HepG2 (cell line): Measurements from ENCODE around the gene DIAPH3. TPM values are rescaled to one million over a fixed set of nuclear protein-coding genes. Genes with fewer than 3 reads are reported as not detected.

Experiments
- ATAC-seq: fragments of 200-7000 bp; cut with Tn5 transposase; 3 replicates; pipeline ENCODE4 v1.9.1; 2020; ENCODE audit warnings: mild to moderate bottlenecking, moderate library complexity
- BruUV-seq: library from RNA; stranded (reverse); fragments of 400-500 nt; replicated peaks from 2 replicates; lab custom pipeline; 2021; lab: Mats Ljungman, UMichigan
- CTCF ChIA-PET: fragments of 300-600 bp; formaldehyde crosslinking; extraction: SDS; loops from one replicate; lab custom pipeline; 2021; ENCODE audit warnings: low total read pairs, inconsistent platforms, low intra/inter-chr PET ratio; lab: Yijun Ruan, JAX
- POLR2A ChIA-PET: fragments of 350-600 bp; sonication (Branson Sonifier 250); formaldehyde crosslinking; loops from one replicate; lab custom pipeline; 2020; ENCODE audit warnings: antibody characterized with exemption, inconsistent platforms; lab: Yijun Ruan, JAX
- DNase-seq: peaks from one replicate; pipeline ENCODE4 v3.0.0-alpha.2; 2015; ENCODE audit warnings: low spot score
- FAIRE-seq: peaks from 3 replicates; lab custom pipeline; 2011; peaks lifted over from hg19 to GRCh38; lab: Jason Lieb, UNC
- H2AFZ ChIP-seq: one replicate; pipeline ENCODE4 v1.6.1; 2011; ENCODE audit warnings: low read length, inconsistent platforms
- H3K27ac ChIP-seq: fragments of 300-600 bp; 3 replicates; pipeline ENCODE4 v1.8.0; 2011; ENCODE audit warnings: mixed run types, mild to moderate bottlenecking, mixed read lengths, low read length, inconsistent platforms; ENCODE audit not compliant: insufficient read depth; ENCODE audit errors: extremely low read length
- H3K27me3 ChIP-seq, 2 experiments: fragments of 200-600 bp in 1 of 2; 2 replicates in 1 of 2; 3 replicates in 1 of 2; pipeline versions ENCODE4 v1.6.0 to v1.8.0; 2011; ENCODE audit warnings: low read length in 2 of 2, mild to moderate bottlenecking in 2 of 2, moderate library complexity in 2 of 2, inconsistent platforms in 1 of 2; ENCODE audit not compliant: insufficient read depth in 2 of 2, control insufficient read depth in 1 of 2
- H3K36me3 ChIP-seq, 2 experiments: fragments of 200-600 bp in 1 of 2; replicated peaks in 1 of 2; 2 replicates in 1 of 2; 3 replicates in 1 of 2; pipeline versions ENCODE4 v1.5.1 to v1.8.0; 2011; ENCODE audit warnings: low read length in 2 of 2, inconsistent platforms in 1 of 2; ENCODE audit not compliant: insufficient read depth in 2 of 2, control insufficient read depth in 1 of 2
- H3K4me1 ChIP-seq: 2 replicates; pipeline ENCODE4 v1.5.1; 2012; ENCODE audit warnings: low read length, inconsistent platforms; ENCODE audit not compliant: insufficient read depth
- H3K4me2 ChIP-seq: 2 replicates; pipeline ENCODE4 v1.6.0; 2011; ENCODE audit warnings: low read depth, low read length, inconsistent platforms
- H3K4me3 ChIP-seq, 3 experiments: fragments of 200-600 bp in 1 of 3; sonication (generic), shearing (Covaris generic) in 1 of 3; replicated peaks in 1 of 3; 2 replicates each; pipeline ENCODE4 v1.5.1; 2011 to 2016; ENCODE audit warnings: low read length in 3 of 3, inconsistent platforms in 2 of 3, low read depth in 2 of 3, mild to moderate bottlenecking in 2 of 3, control low read depth in 1 of 3, mixed read lengths in 1 of 3; ENCODE audit not compliant: insufficient read depth in 1 of 3
- H3K79me2 ChIP-seq: one replicate; pipeline ENCODE4 v1.6.1; 2011; ENCODE audit warnings: low read length, inconsistent platforms; ENCODE audit not compliant: insufficient read depth
- H3K9ac ChIP-seq: 2 replicates; pipeline ENCODE4 v1.6.0; 2011; ENCODE audit warnings: mild to moderate bottlenecking, low read depth, low read length, inconsistent platforms; ENCODE audit not compliant: insufficient read depth
- H3K9me3 ChIP-seq: 2 replicates; pipeline ENCODE4 v1.5.1; 2012; ENCODE audit warnings: mild to moderate bottlenecking, low read length
- H4K20me1 ChIP-seq: 2 replicates; pipeline ENCODE4 v1.6.0; 2011; ENCODE audit warnings: inconsistent platforms, mild to moderate bottlenecking, low read length, moderate library complexity; ENCODE audit not compliant: insufficient read depth
- ADNP ChIP-seq: sonication (generic); formaldehyde crosslinking; IDR thresholded peaks from 2 replicates; pipeline ENCODE4 v1.4.0; 2020; ENCODE audit warnings: missing genetic modification reagents
- ATRX ChIP-seq: sonication (generic); formaldehyde crosslinking; IDR thresholded peaks from 2 replicates; pipeline ENCODE4 v1.4.0; 2020; ENCODE audit warnings: missing genetic modification reagents, borderline replicate concordance
- BATF2 ChIP-seq: sonication (generic); formaldehyde crosslinking; IDR thresholded peaks from 2 replicates; pipeline ENCODE4 v1.8.0; 2022; ENCODE audit warnings: mild to moderate bottlenecking, missing genetic modification reagents, moderate library complexity
- BCL6 ChIP-seq: IDR thresholded peaks from 2 replicates; pipeline ENCODE4 v1.6.1; 2016; ENCODE audit warnings: missing genetic modification reagents, missing compliant biosample characterization
- CENPX ChIP-seq: sonication (generic); formaldehyde crosslinking; IDR thresholded peaks from 2 replicates; pipeline ENCODE4 v1.9.0; 2021; ENCODE audit warnings: mild to moderate bottlenecking, missing genetic modification reagents, moderate library complexity
- DMAP1 ChIP-seq: IDR thresholded peaks from 2 replicates; pipeline ENCODE4 v1.6.1; 2016
- HNRNPK ChIP-seq: fragments of 200-400 bp; formaldehyde crosslinking; IDR thresholded peaks from 2 replicates; pipeline ENCODE4 v1.6.1; 2018; ENCODE audit warnings: low read length, low read depth, moderate library complexity, mild to moderate bottlenecking; ENCODE audit not compliant: poor library complexity, severe bottlenecking
- HOMEZ ChIP-seq: IDR thresholded peaks from 2 replicates; pipeline ENCODE4 v1.6.1; 2016; ENCODE audit warnings: low read depth
- KDM3A ChIP-seq: IDR thresholded peaks from 2 replicates; pipeline ENCODE4 v1.6.1; 2018; ENCODE audit warnings: low read depth, missing compliant biosample characterization
- SYNCRIP ChIP-seq: fragments of 200-400 bp; formaldehyde crosslinking; IDR thresholded peaks from 2 replicates; pipeline ENCODE4 v1.6.1; 2018; ENCODE audit warnings: mild to moderate bottlenecking, low read depth, low read length; ENCODE audit not compliant: insufficient read depth
- ZNF331 ChIP-seq: sonication (generic); formaldehyde crosslinking; IDR thresholded peaks from 2 replicates; pipeline ENCODE4 v1.4.0; 2020; ENCODE audit warnings: missing genetic modification reagents
- ZNF335 ChIP-seq: sonication (generic); formaldehyde crosslinking; IDR thresholded peaks from 2 replicates; pipeline ENCODE4 v1.4.0; 2020; ENCODE audit warnings: missing genetic modification reagents
- ZNF367 ChIP-seq: sonication (generic); formaldehyde crosslinking; IDR thresholded peaks from 2 replicates; pipeline ENCODE4 v1.4.0; 2020; ENCODE audit warnings: missing genetic modification reagents, borderline replicate concordance
- ZNF563 ChIP-seq: sonication (generic); formaldehyde crosslinking; IDR thresholded peaks from 2 replicates; pipeline ENCODE4 v1.8.0; 2022; ENCODE audit warnings: mild to moderate bottlenecking, moderate library complexity, missing genetic modification reagents
- ZNF773 ChIP-seq: sonication (generic); formaldehyde crosslinking; IDR thresholded peaks from 2 replicates; pipeline ENCODE4 v1.4.0; 2020; ENCODE audit warnings: missing genetic modification reagents, borderline replicate concordance
- WGBS: methylation state at CpG from one replicate; pipeline ENCODE4 v1.1.6; 2017; ENCODE audit warnings: low lambda C conversion rate; 5-methylcytosine and 5-hydroxymethylcytosine counted together
- in situ Hi-C: cut with HindIII; loops from 2 replicates; pipeline ENCODE4 v1.10.0; 2017; ENCODE audit warnings: low pct_unique_long_range_greater_than_20kb; ENCODE audit not compliant: extremely low pct_ligation_motif_present
- intact Hi-C: fragments of 100-400 bp; cut with micrococcal nuclease; formaldehyde crosslinking; loops from one replicate; pipeline ENCODE4 v1.10.0; 2022; ENCODE audit not compliant: unreplicated experiment
- polyA plus RNA-seq, 8 experiments: library from polyadenylated mRNA; depleted of rRNA in 3 of 8; stranded (reverse) in 7 of 8; unstranded in 1 of 8; fragments of >200 nt; fragmentation: Illumina TruSeq in 4 of 8; extraction: Trizol in 4 of 8; gene quantifications; 2 replicates each; pipeline versions ENCODE4 v1.2.1 to v1.2.3, GENCODE V29; 2011 to 2016; ENCODE audit warnings: low read depth in 4 of 8, missing spikeins in 1 of 8, mixed read lengths in 1 of 8; ENCODE audit not compliant: insufficient read depth in 1 of 8
- total RNA-seq, 5 experiments: library from RNA; depleted of rRNA; stranded (reverse); fragments of >200 nt; fragmentation: Illumina TruSeq; extraction: Trizol; gene quantifications; 2 replicates each; pipeline ENCODE4 v1.2.3, GENCODE V29; 2016; ENCODE audit warnings: low read depth in 1 of 5

The DIAPH3 gene
- total and polyA plus RNA-seq, 2 of the 13 experiments (the other 11 are each of a cell fraction or from before 2014, with no cell fraction given) = 4.0 to 9.3 TPM

- BruUV-seq = no TSS peak
- ChIA-PET POLR2A (no interaction called here), CTCF (no interaction called here)
- WGBS = 100% methylated on average over 3 of the region's 3 CpGs
- no peaks in the 10 kb centered on the region for H3K4me1 ChIP-seq
- peaks cover 13% of the 10 kb centered on the region for H3K79me2 ChIP-seq
- ATAC-seq (no peak), FAIRE-seq (no peak), DNase-seq (no peak)
- H2AFZ ChIP-seq = no peak overlapping the region
- H3K27me3 ChIP-seq = no peaks in the 10 kb centered on the region
- H3K9ac ChIP-seq = no peak overlapping the region
- H3K4me3 ChIP-seq = no peak overlapping the region
- TF ChIP-seq CENPX (CRISPR knock-in tag) = no peak
- no peak for TF ChIP-seq SYNCRIP
- TF ChIP-seq HOMEZ (CRISPR knock-in tag) = no peak
- TF ChIP-seq ATRX (CRISPR knock-in tag) = no peak
- no peak for TF ChIP-seq ZNF331 (CRISPR knock-in tag)
- no peak for TF ChIP-seq BATF2 (CRISPR knock-in tag)
- no peak for TF ChIP-seq HNRNPK
- TF ChIP-seq ADNP (CRISPR knock-in tag) = no peak
- TF ChIP-seq KDM3A (CRISPR knock-in tag) = no peak
- no peak for TF ChIP-seq BCL6 (CRISPR knock-in tag)
- no peak for TF ChIP-seq ZNF367
- TF ChIP-seq DMAP1 (CRISPR knock-in tag) = no peak
- TF ChIP-seq ZNF773 (CRISPR knock-in tag) = no peak
- TF ChIP-seq ZNF335 (CRISPR knock-in tag) = no peak
- no peak for TF ChIP-seq ZNF563 (CRISPR knock-in tag)
- intact Hi-C loops = no loop called here
- no peaks in the 10 kb centered on the region for H3K9me3 ChIP-seq
- no peak overlapping the region for H3K27ac ChIP-seq
- in situ Hi-C loops = no loop called here
- H3K4me2 ChIP-seq = no peak overlapping the region
- 0 out of 5 replicates have a peak, but pooled peaks cover 0 to 1% of the 10 kb centered on the region in 2 experiments for H3K36me3 ChIP-seq
- H4K20me1 ChIP-seq = no peaks in the 10 kb centered on the region
Observed at GRCh38 chr13:60139272-60139671, 24.5 kb downstream of the DIAPH3 start.
